D341Med (cell line): ENCODE results near the gene HEG1.

Experiments used
- DNase-seq: peaks from one replicate; pipeline ENCODE4 v3.0.0; 2012; ENCODE audit warnings: low spot score

HEG1 gene

DNA sequence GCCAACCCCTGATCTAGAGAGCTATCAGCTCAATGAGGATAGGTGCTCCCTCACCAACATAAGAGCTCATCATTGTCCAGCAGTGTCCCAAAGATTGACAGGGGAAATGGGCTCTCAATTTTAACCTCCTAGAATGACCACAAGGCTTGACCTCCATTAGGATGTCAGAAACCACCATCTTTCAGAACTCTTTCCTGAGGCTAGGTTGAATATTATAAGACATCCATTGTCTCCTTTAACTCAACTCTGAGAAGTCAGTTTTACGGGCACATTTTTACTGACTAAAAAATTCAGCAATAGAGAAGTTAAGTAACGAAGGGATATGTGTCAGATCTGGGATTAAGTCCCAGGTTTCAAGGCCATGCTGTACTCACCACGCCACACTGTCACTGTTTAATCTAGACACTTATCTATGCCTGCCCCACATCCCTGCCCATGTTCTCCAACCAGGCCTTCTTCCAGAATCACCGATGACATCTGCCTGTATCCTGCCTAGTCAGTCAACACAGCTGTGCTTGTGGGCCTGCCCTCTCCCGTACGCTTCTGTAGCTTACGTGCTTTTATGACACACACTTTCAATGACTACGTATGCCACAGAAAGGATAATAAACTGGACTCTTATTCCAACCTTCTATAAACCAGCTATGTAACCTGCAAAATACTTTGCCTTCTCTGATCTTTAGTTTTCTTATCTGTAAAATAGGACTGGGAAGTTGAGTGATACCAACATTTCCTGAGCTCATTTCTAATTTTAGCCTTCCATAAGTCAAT, 104.1 kb downstream of the HEG1 start:
- no peak for DNase-seq

DNA sequence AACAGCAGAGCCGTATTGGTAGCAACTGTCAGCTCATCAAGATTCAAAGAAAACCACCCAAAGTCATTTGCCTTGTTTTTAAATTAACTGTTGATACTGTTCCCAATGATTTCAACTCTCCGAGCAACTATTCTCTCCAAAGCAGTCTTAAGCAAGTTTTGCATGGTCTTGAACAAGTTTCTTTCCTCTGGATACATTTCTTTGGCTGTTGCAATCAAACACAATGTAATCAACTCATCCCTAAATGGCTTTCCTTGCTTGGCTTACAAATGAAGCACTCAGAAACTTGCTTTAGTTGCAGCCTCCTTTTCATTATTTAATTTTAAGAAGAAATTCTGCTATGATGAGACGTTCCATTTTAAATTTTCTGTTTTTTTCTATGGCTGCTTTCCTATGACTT, 105.8 kb downstream of the HEG1 start:
- DNase-seq = no peak

GRCh38 chr3:124942613-124943012, 113.2 kb downstream of the HEG1 start:
- DNase-seq = no peak

GRCh38 chr3:124941771-124942170, 114.0 kb downstream of the HEG1 start:
- no peak for DNase-seq

GRCh38 chr3:124939661-124940060, 116.1 kb downstream of the HEG1 start:
- no peak for DNase-seq

DNA sequence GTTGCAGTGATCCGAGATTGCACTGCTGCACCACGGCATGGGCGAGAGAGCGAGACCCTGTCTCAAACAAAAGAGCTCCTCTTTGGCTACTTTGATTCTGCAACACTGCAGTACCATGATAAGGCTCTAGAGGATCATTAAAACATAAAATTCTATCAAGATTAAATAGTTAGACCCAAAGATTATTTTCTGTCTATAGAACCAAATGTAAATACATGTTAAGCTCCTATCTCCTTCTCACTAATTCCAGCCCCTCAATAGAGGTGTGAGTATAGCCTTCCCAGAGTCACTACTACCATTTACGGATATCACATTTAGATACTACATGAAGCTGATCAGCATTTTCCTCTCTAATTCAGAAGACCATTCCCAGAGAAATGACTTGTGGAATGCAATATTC, 116.9 kb downstream of the HEG1 start:
- no peak for DNase-seq

DNA sequence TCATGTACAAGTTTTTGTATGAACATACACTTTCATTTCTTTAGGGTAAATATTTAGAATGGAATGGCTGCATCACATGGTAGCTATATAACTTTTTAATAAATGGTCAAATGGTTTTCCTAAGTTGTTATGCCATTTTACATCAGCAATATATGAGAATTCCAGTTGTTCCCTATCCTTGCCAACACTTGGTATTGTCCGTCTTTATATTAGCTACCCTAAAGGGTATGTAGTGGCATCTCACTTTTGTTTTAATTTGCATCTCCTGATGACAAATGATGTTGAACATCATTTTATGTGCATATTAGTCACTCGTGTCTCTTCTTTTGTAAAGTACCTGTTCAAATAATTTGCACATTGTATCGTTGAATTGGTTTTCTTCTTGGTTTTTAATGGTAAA, 118.7 kb downstream of the HEG1 start:
- no peak for DNase-seq

DNA sequence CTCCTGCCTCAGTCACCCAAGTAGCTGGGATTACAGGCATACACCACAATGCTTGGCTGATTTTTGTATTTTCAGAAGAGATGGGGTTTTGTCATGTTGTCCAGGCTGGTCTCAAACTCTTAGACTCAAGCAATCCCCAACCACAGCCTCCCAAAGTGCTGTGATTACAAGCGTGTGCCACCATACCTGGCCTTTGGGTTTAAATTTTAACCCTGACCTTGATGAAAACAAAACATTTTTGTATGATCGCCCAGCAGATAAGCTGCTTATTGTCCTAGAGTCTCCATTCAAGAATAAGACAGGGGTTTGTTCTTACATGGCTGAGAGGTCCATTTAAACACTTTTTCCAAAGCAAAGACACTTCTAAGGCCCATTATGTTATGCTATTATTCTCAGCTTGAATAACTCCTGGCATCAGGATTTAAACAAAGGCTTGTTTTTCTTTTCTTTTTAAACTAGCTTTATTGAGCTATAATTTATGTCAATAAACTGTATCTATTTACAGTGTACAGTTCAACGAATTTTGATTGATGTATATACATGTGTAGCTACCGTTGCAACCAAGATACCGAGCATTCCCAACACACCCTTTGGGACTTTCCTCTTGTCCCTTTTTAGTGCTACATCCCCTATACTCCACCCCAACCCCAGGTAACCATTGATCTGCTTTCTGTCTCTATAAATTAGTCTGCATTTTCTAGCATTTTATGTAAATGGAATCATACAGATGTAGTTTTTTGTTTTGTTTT, 119.8 kb downstream of the HEG1 start:
- no peak for DNase-seq

- no peak for DNase-seq
Observed at GRCh38 chr3:124935264-124935663, 120.5 kb downstream of the HEG1 start.

DNA sequence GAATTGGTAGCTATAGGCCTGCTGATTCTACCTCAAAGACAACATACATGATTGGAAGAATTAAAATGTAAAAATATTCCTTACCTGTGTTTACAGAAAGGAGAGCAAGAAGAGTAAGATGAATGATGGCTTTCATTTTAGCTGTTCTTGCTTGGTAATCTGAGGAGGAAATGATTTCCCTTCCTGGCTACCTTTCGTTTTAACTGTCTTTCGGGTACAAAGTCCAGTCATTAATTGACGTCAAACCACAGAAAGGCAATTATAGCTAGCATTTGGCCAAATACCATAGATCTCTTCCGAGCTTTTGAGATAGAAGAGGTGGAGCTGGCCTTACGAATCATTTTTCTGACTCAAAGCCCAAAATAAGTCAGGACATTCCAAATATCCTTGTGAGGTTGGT, 121.2 kb downstream of the HEG1 start, which contains the start of gene MUC13:
MUC13 (minus strand) TSS at position 175 of the 400 bp plus-strand sequence; CDS start at position 136, 39 bp downstream.
- no peak for DNase-seq

- peak; percentile 44 for DNase-seq
Observed at GRCh38 chr3:124928333-124929202, 127.2 kb downstream of the HEG1 start.

DNA sequence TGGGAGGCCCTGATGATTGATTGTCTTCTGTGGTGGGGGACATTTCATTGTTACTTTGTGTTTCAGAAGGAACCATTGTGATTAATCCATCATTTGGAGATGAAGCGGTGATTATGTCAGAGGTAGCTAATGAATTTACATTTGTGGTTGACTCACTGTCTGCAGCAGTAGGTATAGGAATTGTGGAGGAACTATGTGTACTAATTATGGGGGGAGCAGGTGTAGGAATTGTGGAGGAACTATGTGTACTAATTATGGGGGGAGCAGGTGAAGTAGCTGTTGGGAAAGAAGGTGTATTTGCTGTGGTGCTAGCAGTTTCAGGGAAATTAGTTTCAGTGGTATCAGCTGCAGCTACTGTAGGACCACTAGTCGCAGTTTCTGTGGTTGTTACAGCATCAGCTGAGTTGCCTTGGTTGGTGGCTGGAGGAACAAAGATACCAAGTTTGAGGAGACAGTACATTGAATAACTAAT, 128.2 kb downstream of the HEG1 start:
- no peak for DNase-seq

DNA sequence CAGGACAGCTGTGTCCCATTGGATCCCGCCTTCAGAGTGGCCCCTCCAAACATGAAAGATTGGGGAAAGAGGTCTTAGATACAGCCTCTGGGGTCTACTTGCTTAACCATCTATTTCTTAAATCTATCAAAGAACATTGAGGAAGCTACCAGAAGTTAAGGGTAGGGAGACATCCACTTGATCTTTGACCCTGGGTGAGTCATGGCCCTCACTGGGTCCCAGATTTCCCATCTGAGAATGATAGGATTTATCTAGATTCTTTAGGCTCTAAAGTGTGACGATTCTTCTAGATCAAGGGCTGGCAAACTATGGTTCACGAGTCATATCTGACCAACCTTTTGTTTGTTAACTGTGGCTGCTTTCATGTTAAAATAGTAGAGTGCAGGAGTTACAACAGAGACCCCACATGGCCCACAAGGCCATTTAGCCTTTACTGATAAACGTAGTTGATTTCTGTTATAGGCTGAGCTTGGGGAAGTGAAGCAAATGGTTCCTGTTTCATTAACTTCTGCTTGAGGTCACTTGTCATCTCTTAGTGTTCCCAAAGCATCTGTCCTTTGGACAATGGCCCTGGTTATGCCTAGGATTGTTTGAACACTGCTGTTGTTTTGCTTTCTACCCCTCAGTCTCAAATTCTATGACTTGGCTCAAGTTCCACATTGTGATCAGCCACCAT, 129.2 kb downstream of the HEG1 start:
- DNase-seq = no peak

- DNase-seq = no peak
Observed at GRCh38 chr3:124924741-124925140, 131.1 kb downstream of the HEG1 start.

DNA sequence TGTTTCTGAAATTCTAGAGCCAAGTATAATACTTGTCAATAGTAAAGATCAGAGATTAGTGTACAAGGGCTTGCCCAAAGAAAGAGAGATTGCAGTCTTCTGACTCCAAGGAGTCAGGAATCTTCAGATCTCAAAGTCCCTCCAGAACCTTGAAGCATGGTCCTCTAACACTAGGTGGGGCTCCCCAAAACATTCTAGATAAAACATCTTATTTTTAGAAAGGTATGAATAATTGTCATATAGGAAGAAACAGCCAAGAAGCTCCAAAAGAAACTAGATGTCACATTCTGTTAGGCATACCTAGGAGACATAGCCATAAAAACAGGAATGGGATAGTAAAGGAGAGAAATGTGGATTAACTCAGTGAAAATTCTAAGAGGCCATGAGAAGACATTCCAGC, 132.0 kb downstream of the HEG1 start:
- DNase-seq = no peak

DNA sequence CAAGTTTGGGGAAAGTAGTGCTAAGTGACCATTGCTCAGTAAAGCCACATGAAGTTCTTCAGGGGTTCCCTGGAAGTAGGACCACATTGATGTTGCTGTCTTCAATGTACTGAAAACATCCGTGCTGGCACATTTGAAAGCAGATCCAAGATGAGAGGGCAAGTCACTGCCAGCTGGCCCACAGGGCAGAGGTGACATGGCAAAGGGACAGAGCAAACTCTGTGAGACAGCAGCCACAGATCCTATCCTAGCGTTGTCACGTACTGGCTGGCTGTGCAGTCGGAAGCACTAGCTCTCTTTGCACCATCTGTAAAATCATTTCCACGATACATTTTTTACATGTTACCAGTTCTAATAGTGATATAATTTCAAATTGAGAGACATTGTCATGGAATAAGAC, 135.1 kb downstream of the HEG1 start:
- DNase-seq = no peak

- DNase-seq = no peak
Observed at GRCh38 chr3:124919756-124920155, 136.0 kb downstream of the HEG1 start.

DNA sequence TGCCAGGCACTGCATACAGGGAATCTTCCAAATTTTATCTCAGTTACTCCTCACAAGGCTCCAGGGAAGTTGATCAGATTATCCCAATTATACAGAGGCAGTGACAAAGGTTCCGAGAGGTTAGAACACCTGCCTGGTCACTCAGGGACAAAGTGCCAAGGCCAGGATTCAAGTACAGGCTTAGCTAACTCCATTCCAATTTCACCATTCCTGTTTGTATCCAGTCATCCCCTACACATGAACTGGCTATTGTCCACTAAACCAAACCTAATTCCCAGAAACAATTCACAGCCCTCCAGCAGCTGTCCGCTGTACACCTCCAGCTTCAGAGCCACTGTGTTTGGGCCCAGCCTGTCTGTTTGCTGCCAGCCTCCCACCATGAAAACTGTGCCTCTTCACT, 137.3 kb downstream of the HEG1 start:
- DNase-seq = no peak

DNA sequence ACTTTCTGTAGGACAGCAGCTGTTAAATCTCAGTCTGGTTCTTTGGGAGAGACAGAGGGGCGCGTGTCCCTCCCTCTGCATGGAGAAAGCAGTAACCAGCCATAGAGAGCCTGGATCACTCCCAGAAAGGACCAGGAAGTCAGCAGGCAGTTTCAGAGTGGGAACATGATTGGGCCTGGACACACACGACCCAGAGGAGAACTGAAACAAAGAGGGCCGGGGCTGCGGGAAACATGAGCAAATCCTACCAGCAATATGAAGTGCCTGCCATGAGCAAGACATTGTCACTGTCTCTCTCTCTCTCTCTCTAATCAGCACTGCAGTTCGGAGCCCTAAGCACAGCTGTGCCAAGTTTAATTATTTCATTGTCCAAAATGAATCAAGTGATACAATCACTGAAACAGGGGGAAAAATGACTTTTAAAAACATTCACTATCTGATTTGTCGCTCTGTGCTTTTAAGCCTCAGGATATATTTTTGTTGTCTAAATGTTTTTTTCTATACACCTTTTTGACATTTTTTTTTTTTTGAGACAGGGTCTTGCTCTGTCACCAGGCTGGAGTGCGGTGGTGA, 138.9 kb downstream of the HEG1 start:
- DNase-seq = no peak
